ENCODE measurements around the gene NECAB2. TPM values are rescaled to one million over a fixed set of nuclear protein-coding genes. Genes with fewer than 3 reads are reported as not detected.
A peak's percentile ranks its signal among the peaks of the same experiment; 100 is the strongest.
"Not testable (repeated sequence)": the region's sequence is repeated elsewhere in the genome, so short reads cannot be mapped to it uniquely, and the experiment has no call there.

The NECAB2 gene
- total RNA-seq, 1 donor from 2014 or later = 4.6 TPM

- H3K27me3 Mint-ChIP-seq = no peaks in the 10 kb centered on the region
- DNase-seq (ENCODE audit: low spot score, unreplicated experiment) = no peak
- H3K4me1 Mint-ChIP-seq (ENCODE audit: low read depth) = peaks cover 32% of the 10 kb centered on the region
- H3K36me3 Mint-ChIP-seq (ENCODE audit: insufficient read depth) = no peaks in the 10 kb centered on the region
- H3K27ac Mint-ChIP-seq = peak overlapping the region; percentile 47
- no peak for TF ChIP-seq CTCF (IDR thresholded peaks at IDR 0.05; ENCODE audit: unreplicated experiment)
- H3K4me3 Mint-ChIP-seq (ENCODE audit: low read depth) = no peak overlapping the region
- no peaks in the 10 kb centered on the region for H3K9me3 Mint-ChIP-seq (ENCODE audit: low read depth)
Measured at GRCh38 chr16:83946781-83947566, 21.1 kb upstream of the NECAB2 start.

GRCh38 chr16:83947642-83948234 is 20.3 kb upstream of the NECAB2 start:
- no peak for DNase-seq (ENCODE audit: low spot score, unreplicated experiment)
- H3K27ac Mint-ChIP-seq = no peak overlapping the region
- H3K4me3 Mint-ChIP-seq (ENCODE audit: low read depth) = no peak overlapping the region
- no peaks in the 10 kb centered on the region for H3K27me3 Mint-ChIP-seq
- peaks cover 30% of the 10 kb centered on the region for H3K4me1 Mint-ChIP-seq (ENCODE audit: low read depth)
- no peak for TF ChIP-seq CTCF (IDR thresholded peaks at IDR 0.05; ENCODE audit: unreplicated experiment)
- no peaks in the 10 kb centered on the region for H3K36me3 Mint-ChIP-seq (ENCODE audit: insufficient read depth)
- no peaks in the 10 kb centered on the region for H3K9me3 Mint-ChIP-seq (ENCODE audit: low read depth)

GRCh38 chr16:83948914-83949723 is 18.9 kb upstream of the NECAB2 start:
- peaks cover 3% of the 10 kb centered on the region for H3K27me3 Mint-ChIP-seq
- DNase-seq (ENCODE audit: low spot score, unreplicated experiment) = no peak
- H3K4me1 Mint-ChIP-seq (ENCODE audit: low read depth) = peaks cover 19% of the 10 kb centered on the region
- H3K27ac Mint-ChIP-seq = no peak overlapping the region
- no peak overlapping the region for H3K4me3 Mint-ChIP-seq (ENCODE audit: low read depth)
- H3K9me3 Mint-ChIP-seq (ENCODE audit: low read depth) = no peaks in the 10 kb centered on the region
- H3K36me3 Mint-ChIP-seq (ENCODE audit: insufficient read depth) = no peaks in the 10 kb centered on the region
- TF ChIP-seq CTCF (IDR thresholded peaks at IDR 0.05; ENCODE audit: unreplicated experiment) = no peak

GRCh38 chr16:83949724-83950001 is 18.4 kb upstream of the NECAB2 start:
- Mint-ChIP-seq H3K4me1 (ENCODE audit: low read depth) (peaks cover 22% of the 10 kb centered on the region), H3K4me3 (ENCODE audit: low read depth) (no peak overlapping the region), H3K27me3 (peaks cover 7% of the 10 kb centered on the region), H3K36me3 (ENCODE audit: insufficient read depth) (no peaks in the 10 kb centered on the region), H3K9me3 (ENCODE audit: low read depth) (no peaks in the 10 kb centered on the region), H3K27ac (no peak overlapping the region)
- no peak for DNase-seq (ENCODE audit: low spot score, unreplicated experiment)
- TF ChIP-seq CTCF (IDR thresholded peaks at IDR 0.05; ENCODE audit: unreplicated experiment) = no peak

- H3K4me3 Mint-ChIP-seq (ENCODE audit: low read depth); DNase-seq (ENCODE audit: low spot score, unreplicated experiment); H3K9me3 Mint-ChIP-seq (ENCODE audit: low read depth); H3K27me3 Mint-ChIP-seq; H3K27ac Mint-ChIP-seq; H3K36me3 Mint-ChIP-seq (ENCODE audit: insufficient read depth): not testable (repeated sequence)
- H3K4me1 Mint-ChIP-seq (ENCODE audit: low read depth) = peaks cover 20% of the 10 kb centered on the region
Measured at GRCh38 chr16:83950862-83951399, 17.1 kb upstream of the NECAB2 start.

Measured in progenitor cell of endocrine pancreas (in vitro differentiated cells).